SH-SY5Y (cell line): Measurements from ENCODE around the gene DCLK1.

Experiments used
- GATA2 ChIP-seq: IDR thresholded peaks from 2 replicates; pipeline ENCODE4 v1.6.1; 2011; ENCODE audit warnings: mild to moderate bottlenecking, low read depth, low read length
- GATA3 ChIP-seq: IDR thresholded peaks from 2 replicates; pipeline ENCODE4 v1.6.1; 2011; ENCODE audit warnings: low read depth, mild to moderate bottlenecking, low read length, moderate library complexity

DNA sequence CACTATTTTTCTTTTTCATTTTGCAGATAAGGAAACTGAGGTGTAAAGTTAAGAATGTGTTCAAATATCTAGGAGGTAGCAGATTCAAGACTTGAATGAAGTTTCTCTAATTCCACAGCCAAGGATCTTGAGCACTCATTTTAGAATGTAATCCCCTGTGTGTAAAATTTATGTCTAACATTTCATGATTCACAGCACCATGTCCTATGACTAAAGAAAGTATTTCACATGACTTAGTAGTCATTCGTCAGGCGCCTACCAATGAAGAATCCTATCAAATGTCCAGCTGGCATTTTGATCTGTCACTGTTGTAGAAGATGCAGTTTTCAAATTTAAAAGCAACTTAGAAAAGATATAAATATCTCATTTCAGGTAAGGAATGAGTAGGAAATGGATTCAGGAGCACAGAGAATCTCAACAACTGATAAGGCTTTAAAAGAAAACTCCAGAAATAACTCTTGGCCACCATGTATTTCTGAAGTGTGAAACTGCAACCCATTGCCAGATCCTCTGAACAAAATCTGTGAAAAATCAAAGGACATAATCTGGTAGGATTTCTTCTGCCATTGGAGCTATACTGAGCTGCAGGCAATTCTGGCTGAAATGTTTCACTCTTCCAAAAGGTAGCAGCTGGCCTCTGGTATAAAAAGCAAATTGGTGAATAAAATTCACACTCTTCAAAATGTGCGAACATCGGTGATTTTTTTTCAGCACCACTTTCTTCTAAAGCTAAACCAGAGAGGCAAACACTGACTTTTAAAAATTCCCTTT lies 92.2 kb downstream of the DCLK1 start:
- TF ChIP-seq GATA3 (no peak), GATA2 (no peak)
